Measurements from ENCODE around the gene FNTB. TPM values are rescaled to one million over a fixed set of nuclear protein-coding genes. Genes with fewer than 3 reads are reported as not detected.

FNTB gene
- 1 to 10 TPM; 4.9 to 9.5 (median 6.7) TPM for total RNA-seq
- polyA plus RNA-seq = 1 to 10 TPM; 4.6 to 7.7 TPM

GRCh38 chr14:64986648-64987437 lies at the start of gene FNTB:
TSS of gene FNTB (plus strand) at chr14:64986895. CDS start at chr14:64986954, 59 bp downstream.
- FAIRE-seq = peak; percentile 17
- Histone ChIP-seq H3K27ac (peak within 1 kb of the TSS; percentile 60 to 91 (median 74)), H3K36me3 (no peaks in the 10 kb centered on the region), H3K4me1 (peaks cover 7 to 16% (median 10%) of the 10 kb centered on the region in 3 donors), H3K4me3 (peak within 1 kb of the TSS; percentile 32 to 69 (median 62)), H3K9me3 (no peaks in the 10 kb centered on the region), H3K27me3 (no peaks in the 10 kb centered on the region)
- TF ChIP-seq CTCF (IDR thresholded peaks at IDR 0.05) = peak; percentile 24 to 61 (median 36)
- DNase-seq = peak; percentile 93 to 97 (median 96)
- intact Hi-C loops (cut with DNase I) = loop anchor here in 1 of 3 donors (10.0 kb wide), 1 partner anchor 162 kb away; no protein-coding TSS in a partner anchor
- peak; percentile 96 to 99 (median 98) for ATAC-seq
- WGBS, 2 donors = 0% methylated on average over 64 to 65 of the region's 65 CpGs

- DNase-seq = no peak
- 4 to 12% methylated on average over 1 of the region's 1 CpG for WGBS, 2 donors
- Histone ChIP-seq H3K4me3 (no peak overlapping the region), H3K9me3 (no peaks in the 10 kb centered on the region), H3K27ac (peak overlapping the region in 2 of 4 donors; percentile 71 to 79), H3K4me1 (peaks cover 7 to 47% (median 24%) of the 10 kb centered on the region in 3 donors), H3K27me3 (no peaks in the 10 kb centered on the region), H3K36me3 (peaks cover 0 to 15% (median 0%) of the 10 kb centered on the region in 3 donors)
- FAIRE-seq = no peak
- no peak for ATAC-seq
- no peak for TF ChIP-seq CTCF (IDR thresholded peaks at IDR 0.05)
- intact Hi-C loops (cut with DNase I) = no loop called here
These were observed 49.4 kb upstream of the FNTB start for GRCh38 chr14:64937171-64937820.

- peak overlapping the region in 2 of 4 donors; percentile 71 to 79 for H3K27ac ChIP-seq
- no peak overlapping the region for H3K4me3 ChIP-seq
- no peak for TF ChIP-seq CTCF (IDR thresholded peaks at IDR 0.05)
- 90% methylated on average over 1 of the region's 1 CpG for WGBS, 2 donors
- DNase-seq = no peak
- H3K4me1 ChIP-seq = peaks cover 11 to 51% (median 28%) of the 10 kb centered on the region in 3 donors
- intact Hi-C loops (cut with DNase I) = no loop called here
- no peaks in the 10 kb centered on the region for H3K27me3 ChIP-seq
- FAIRE-seq = no peak
- no peaks in the 10 kb centered on the region for H3K9me3 ChIP-seq
- ATAC-seq = peak; percentile 11 to 46 (median 28)
- peaks cover 0 to 15% (median 0%) of the 10 kb centered on the region in 3 donors for H3K36me3 ChIP-seq
These were observed 48.9 kb upstream of the FNTB start for GRCh38 chr14:64937821-64938193.

GRCh38 chr14:64938972-64939816 lies 47.5 kb upstream of the FNTB start:
- 80 to 83% methylated on average over 17 of the region's 17 CpGs for WGBS, 2 donors
- H3K4me3 ChIP-seq = no peak overlapping the region
- TF ChIP-seq CTCF (IDR thresholded peaks at IDR 0.05) = no peak
- H3K9me3 ChIP-seq = no peaks in the 10 kb centered on the region
- H3K36me3 ChIP-seq = peaks cover 0 to under 1% (median 0%) of the 10 kb centered on the region in 3 donors
- DNase-seq = peak in 2 of 6 donors; percentile 30 to 51
- H3K27me3 ChIP-seq = no peaks in the 10 kb centered on the region
- FAIRE-seq = no peak
- H3K4me1 ChIP-seq = peaks cover 18 to 62% (median 35%) of the 10 kb centered on the region in 3 donors
- H3K27ac ChIP-seq = peak overlapping the region in 3 of 4 donors; percentile 57 to 79 (median 73)
- ATAC-seq = peak in 2 of 4 donors; percentile 0 to 1
- intact Hi-C loops (cut with DNase I) = no loop called here

Data from pancreas (tissue), 10 donors.